Mucosa of rectum (tissue), 2 donors: Measurements from ENCODE around the gene TRIM8.
"Not testable (repeated sequence)": the region's sequence is repeated elsewhere in the genome, so short reads cannot be mapped to it uniquely, and the experiment has no call there.

Source experiments
- H3K27ac ChIP-seq, 2 donors: one replicate each; pipeline ENCODE4 v1.7.0; 2013; ENCODE audit warnings: inconsistent platforms in 2 of 2, low read depth in 2 of 2, low read length in 2 of 2
- H3K27me3 ChIP-seq, 2 donors: one replicate each; pipeline ENCODE4 v1.7.0; 2013; ENCODE audit warnings: low read length in 2 of 2; ENCODE audit not compliant: control insufficient read depth in 2 of 2, insufficient read depth in 2 of 2
- H3K36me3 ChIP-seq, 2 donors: one replicate each; pipeline ENCODE4 v1.7.0; 2013; ENCODE audit warnings: low read length in 2 of 2; ENCODE audit not compliant: control insufficient read depth in 2 of 2, insufficient read depth in 2 of 2
- H3K4me1 ChIP-seq, 2 donors: one replicate each; pipeline ENCODE4 v1.7.0; 2013; ENCODE audit warnings: low read length in 2 of 2, mild to moderate bottlenecking in 1 of 2; ENCODE audit not compliant: control insufficient read depth in 2 of 2, insufficient read depth in 2 of 2
- H3K4me3 ChIP-seq, 2 donors: one replicate each; pipeline ENCODE4 v1.7.0; 2013; ENCODE audit warnings: low read length in 2 of 2
- H3K9ac ChIP-seq, 2 donors: one replicate each; pipeline ENCODE4 v1.7.0; 2013; ENCODE audit warnings: low read length in 2 of 2, low read depth in 1 of 2, mild to moderate bottlenecking in 1 of 2
- H3K9me3 ChIP-seq, 2 donors: one replicate each; pipeline ENCODE4 v1.7.0; 2013; ENCODE audit warnings: low read length in 2 of 2; ENCODE audit not compliant: control insufficient read depth in 2 of 2
- donor health status: healthy.
- donor health status: Normal muscosa, but diverticular disease.

The TRIM8 gene

DNA sequence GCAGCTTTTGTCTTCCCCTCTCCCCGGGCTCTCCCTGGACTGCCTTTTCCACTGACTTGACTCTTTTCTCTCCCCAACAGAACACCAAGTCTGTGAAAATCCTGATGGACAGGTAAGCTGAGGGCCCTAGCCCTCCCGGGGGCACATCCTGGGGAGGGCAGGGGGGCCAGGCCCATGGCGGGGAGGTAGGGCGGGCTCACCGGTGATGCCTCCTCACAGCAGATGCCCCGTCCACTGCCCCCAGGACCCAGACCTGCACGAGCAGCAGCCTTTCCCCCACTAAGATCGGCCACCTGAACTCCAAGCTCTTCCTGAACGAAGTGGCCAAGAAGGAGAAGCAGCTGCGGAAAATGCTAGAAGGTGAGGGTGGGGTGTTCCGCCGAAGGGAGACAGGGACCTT lies 11.7 kb downstream of the TRIM8 start:
- Histone ChIP-seq H3K4me1 (peaks cover 44 to 50% of the 10 kb centered on the region in 2 donors), H3K27me3 (no peaks in the 10 kb centered on the region), H3K9me3 (no peaks in the 10 kb centered on the region), H3K4me3 (no peak overlapping the region), H3K27ac (no peak overlapping the region), H3K36me3 (peaks cover 34 to 39% of the 10 kb centered on the region in 2 donors), H3K9ac (no peak overlapping the region)

DNA sequence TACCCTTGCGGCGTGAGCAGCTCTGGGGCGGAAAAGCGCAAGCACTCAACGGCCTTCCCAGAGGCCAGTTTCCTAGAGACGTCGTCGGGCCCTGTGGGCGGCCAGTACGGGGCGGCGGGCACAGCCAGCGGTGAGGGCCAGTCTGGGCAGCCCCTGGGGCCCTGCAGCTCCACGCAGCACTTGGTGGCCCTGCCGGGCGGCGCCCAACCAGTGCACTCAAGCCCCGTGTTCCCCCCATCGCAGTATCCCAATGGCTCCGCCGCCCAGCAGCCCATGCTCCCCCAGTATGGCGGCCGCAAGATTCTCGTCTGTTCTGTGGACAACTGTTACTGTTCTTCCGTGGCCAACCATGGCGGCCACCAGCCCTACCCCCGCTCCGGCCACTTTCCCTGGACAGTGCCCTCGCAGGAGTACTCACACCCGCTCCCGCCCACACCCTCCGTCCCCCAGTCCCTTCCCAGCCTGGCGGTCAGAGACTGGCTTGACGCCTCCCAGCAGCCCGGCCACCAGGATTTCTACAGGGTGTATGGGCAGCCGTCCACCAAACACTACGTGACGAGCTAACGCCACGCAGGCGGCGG lies 12.6 kb downstream of the TRIM8 start:
- H3K27ac ChIP-seq, result peak overlapping the region; percentile 74 to 76
- no peaks in the 10 kb centered on the region for H3K9me3 ChIP-seq
- no peaks in the 10 kb centered on the region for H3K27me3 ChIP-seq
- peaks cover 40 to 49% of the 10 kb centered on the region in 2 donors for H3K4me1 ChIP-seq
- peaks cover 34 to 39% of the 10 kb centered on the region in 2 donors for H3K36me3 ChIP-seq
- no peak overlapping the region for H3K4me3 ChIP-seq
- peak overlapping the region in 1 of 2 donors; percentile 30 for H3K9ac ChIP-seq

DNA sequence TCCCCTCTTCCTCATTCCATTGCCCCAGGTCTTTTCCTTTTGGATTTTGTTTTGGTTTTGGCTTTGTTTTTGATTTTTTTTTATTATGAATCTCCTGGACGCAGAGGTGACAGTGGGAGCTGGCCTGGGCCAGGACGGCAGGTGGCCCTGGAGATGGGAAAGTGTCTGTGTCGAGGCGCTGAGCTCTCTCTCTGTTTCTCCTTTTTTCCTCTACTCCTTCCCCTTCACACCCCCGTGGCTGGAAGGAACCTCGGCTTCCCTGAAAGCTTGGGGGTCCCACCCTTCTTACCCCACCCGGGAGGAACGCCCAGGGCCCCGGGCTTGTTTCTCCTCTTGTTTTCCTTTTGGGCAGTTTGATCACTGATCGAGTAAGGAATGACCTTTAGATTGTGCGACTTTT lies 13.2 kb downstream of the TRIM8 start:
- peaks cover 40 to 45% of the 10 kb centered on the region in 2 donors for H3K4me1 ChIP-seq
- no peaks in the 10 kb centered on the region for H3K9me3 ChIP-seq
- peak overlapping the region; percentile 74 to 76 for H3K27ac ChIP-seq
- H3K36me3 ChIP-seq, result peaks cover 34 to 39% of the 10 kb centered on the region in 2 donors
- peak overlapping the region; percentile 14 to 30 for H3K9ac ChIP-seq
- no peaks in the 10 kb centered on the region for H3K27me3 ChIP-seq
- H3K4me3 ChIP-seq, result no peak overlapping the region

DNA sequence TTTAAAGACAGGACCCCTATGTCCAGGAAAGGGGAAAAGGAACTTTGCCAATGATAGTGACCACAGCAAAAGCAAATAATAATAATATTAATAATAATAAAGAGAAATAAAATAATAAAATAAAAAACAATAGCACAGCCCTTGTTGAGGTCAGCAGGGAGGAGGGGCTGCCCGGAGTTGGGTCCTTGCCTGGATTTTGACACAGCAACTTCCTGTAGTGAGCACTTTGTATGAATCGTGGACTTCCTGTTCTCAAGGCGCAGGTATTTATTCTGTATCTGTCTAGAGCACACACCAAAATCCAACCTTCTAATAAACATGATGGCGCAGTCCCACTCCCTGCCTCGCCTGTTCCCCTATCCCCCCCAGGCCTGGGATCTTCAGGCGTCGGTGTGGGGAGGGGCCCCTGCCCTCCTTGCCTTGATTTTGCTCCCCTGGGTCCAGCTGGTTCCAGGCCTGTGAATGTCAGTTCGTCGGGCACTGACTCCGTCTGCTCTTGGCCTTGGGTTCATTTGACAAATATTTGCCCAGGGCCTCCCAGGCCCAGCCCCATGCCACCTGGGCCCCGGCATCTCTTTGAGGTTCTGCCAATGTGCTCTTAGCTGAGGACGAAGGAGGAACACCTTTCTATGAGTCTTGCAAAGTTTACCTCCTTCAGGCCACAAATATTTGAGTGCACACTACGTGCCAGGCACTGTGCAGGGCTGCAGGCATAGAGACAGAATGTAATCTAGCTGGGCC lies 13.9 kb downstream of the TRIM8 start:
- Histone ChIP-seq H3K9ac (peak overlapping the region in 1 of 2 donors; percentile 5), H3K27me3 (no peaks in the 10 kb centered on the region), H3K4me3 (peak overlapping the region in 1 of 2 donors; percentile 7), H3K27ac (peak overlapping the region; percentile 74 to 77), H3K9me3 (no peaks in the 10 kb centered on the region), H3K4me1 (peaks cover 40 to 42% of the 10 kb centered on the region in 2 donors), H3K36me3 (peaks cover 34 to 37% of the 10 kb centered on the region in 2 donors)

DNA sequence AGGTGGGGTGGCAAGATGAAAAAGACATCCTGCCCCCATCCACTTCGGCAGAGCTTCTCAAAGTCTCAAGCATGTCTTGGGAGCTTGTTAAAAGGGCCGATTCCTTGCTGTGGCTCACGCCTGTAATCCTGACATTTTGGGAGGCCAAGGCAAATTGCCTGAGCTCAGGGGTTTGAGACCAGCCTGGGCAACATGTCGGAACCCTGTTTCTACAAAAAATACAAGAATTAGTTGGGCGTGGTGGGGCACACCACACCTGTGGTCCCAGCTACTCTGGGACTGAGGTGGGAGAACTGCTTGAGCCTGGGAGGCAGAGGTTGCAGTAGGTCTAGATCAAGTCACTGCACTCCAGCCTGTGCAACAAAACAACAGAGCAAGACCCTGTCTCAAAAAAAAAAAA lies 14.5 kb downstream of the TRIM8 start:
- Histone ChIP-seq H3K27ac (peak overlapping the region; percentile 74 to 77), H3K4me1 (peaks cover 39 to 40% of the 10 kb centered on the region in 2 donors), H3K9me3 (no peaks in the 10 kb centered on the region), H3K4me3 (no peak overlapping the region), H3K27me3 (no peaks in the 10 kb centered on the region), H3K9ac (peak overlapping the region in 1 of 2 donors; percentile 5), H3K36me3 (peaks cover 30 to 32% of the 10 kb centered on the region in 2 donors)

DNA sequence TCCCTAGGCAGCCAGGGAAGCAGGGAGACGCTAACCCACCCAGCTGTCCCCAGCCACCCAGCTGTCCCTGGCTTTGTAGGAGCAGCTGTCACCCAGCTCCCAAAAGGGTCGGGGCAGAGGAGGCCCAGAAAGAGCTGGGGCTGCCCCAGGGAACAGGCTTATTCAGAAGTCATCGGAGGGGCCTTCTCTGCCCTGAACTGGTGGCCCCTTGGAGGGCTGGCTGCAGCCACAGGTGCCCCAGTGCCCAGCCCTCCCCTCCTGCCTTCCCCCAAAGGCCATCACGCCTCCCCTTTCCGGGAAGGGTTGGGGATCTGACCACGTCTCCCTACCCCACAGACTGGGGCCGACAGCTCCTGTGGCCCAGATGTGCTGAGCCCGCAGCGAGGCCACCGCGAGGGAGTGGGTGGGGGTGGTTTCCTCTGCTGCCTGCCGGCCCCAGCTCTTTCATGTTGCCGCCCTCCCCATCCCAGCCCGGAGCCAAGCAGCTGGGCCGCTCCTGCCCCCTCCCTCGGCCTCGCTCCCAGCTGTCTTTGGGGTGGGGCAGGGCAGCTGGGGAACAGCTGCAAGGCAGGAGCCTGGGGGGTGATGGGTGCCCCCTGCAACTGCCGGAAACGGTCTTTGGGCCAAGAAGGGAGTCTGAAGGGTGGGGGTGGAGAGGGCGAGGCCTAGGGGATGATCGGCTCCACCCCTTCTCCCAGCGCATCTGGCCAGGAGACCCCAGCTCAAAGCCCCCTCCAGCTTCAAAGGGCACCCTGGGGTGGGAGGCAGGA lies 16.8 kb downstream of the TRIM8 start:
- peaks cover 39 to 40% of the 10 kb centered on the region in 2 donors for H3K4me1 ChIP-seq
- H3K27me3 ChIP-seq, result no peaks in the 10 kb centered on the region
- H3K27ac ChIP-seq, result peak overlapping the region; percentile 47 to 70
- peak overlapping the region; percentile 31 to 32 for H3K9ac ChIP-seq
- no peaks in the 10 kb centered on the region for H3K9me3 ChIP-seq
- peaks cover 14% of the 10 kb centered on the region in 2 donors for H3K36me3 ChIP-seq
- H3K4me3 ChIP-seq, result peak overlapping the region in 1 of 2 donors; percentile 33

DNA sequence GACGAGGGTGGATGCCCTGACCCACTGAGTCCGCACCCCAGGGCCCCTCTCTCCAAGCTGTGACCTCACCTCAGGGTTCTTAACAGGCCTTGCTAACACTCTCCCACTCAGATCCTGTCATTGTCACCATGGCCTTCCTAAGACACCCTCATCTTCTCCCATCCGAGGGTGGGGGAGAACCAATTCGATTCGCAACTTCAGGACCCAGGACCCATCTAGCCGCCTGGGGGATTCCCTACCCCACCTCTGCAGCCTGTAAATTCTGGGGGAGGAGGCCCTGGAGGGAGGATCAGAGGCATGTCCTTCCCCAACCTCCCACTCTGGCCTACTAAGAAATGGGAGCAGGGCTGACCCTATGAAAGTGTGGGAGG lies 17.4 kb downstream of the TRIM8 start:
- Histone ChIP-seq H3K27ac (peak overlapping the region; percentile 47 to 70), H3K9ac (no peak overlapping the region), H3K4me1 (peaks cover 39 to 40% of the 10 kb centered on the region in 2 donors)

DNA sequence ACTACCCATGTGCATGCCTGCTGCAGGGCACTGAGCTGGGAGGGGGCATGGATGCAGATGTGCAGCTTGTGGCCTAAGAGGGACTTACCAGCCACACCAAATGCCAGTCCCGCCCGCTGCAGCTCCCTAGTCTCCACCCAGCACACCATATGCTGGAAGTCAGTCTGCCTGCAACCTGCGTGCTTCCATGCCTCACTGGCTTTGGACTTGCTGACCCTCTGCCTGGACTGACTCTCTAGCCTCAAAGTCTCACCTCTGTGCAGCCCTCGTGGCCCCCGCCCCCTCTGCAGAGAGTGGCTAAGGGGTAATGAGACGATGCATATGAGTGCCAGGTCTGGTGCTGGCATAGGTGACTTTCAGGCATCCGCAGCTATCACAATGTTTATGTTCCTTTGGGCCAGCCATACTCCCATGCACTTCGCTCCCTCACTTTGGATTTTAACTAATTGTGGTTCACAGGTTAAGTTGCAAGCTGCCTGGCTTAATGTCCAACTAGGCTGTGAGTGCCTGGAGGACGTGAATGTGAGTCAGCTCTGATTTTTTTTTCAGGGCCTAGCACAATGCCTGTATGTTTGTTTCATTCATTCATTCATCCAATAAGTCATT lies 21.7 kb downstream of the TRIM8 start:
- Histone ChIP-seq H3K4me3 (no peak overlapping the region), H3K4me1 (peaks cover 11 to 13% of the 10 kb centered on the region in 2 donors), H3K9ac (no peak overlapping the region), H3K27me3 (no peaks in the 10 kb centered on the region), H3K36me3 (no peaks in the 10 kb centered on the region), H3K9me3 (no peaks in the 10 kb centered on the region), H3K27ac (no peak overlapping the region)

More for the DNA sequence above, 17.4 kb downstream of the TRIM8 start:
- Histone ChIP-seq H3K9me3 (no peaks in the 10 kb centered on the region), H3K27me3 (no peaks in the 10 kb centered on the region), H3K4me3 (peak overlapping the region in 1 of 2 donors; percentile 33), H3K36me3 (peaks cover 8 to 9% of the 10 kb centered on the region in 2 donors)

DNA sequence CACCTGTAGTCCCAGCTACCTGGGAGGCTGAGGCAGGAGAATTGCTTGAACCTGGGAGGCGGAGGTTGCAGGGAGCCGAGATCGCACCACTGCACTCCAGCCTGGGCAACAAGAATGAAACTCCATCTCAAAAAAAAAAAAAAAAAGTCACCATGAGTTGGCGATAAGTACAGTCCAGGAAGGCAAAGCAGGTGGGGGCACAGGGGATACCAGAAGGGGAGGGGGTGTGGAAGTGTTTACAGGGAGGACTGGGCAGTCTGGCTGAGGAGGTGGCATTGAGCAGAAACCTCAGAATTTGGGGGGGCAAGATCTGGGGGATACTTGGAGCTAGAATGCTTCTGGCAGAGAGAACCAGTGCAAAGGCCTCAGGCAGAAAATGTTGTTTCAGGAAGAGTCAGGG lies 23.1 kb downstream of the TRIM8 start:
- H3K4me1 ChIP-seq, H3K27me3 ChIP-seq, H3K36me3 ChIP-seq, H3K27ac ChIP-seq, H3K9me3 ChIP-seq, H3K9ac ChIP-seq, H3K4me3 ChIP-seq: not testable (repeated sequence)
